Measurements from ENCODE around the gene NDUFAF4.
A peak's percentile ranks its signal among the peaks of the same experiment; 100 is the strongest.
"Not testable (repeated sequence)": the region's sequence is repeated elsewhere in the genome, so short reads cannot be mapped to it uniquely, and the experiment has no call there.

The NDUFAF4 gene

GRCh38 chr6:96917098-96917497 lies 19.4 kb upstream of the NDUFAF4 start:
- Mint-ChIP-seq H3K27ac (no peak overlapping the region), H3K4me1 (ENCODE audit: low read depth) (peaks cover 9% of the 10 kb centered on the region), H3K36me3 (ENCODE audit: low read depth) (no peaks in the 10 kb centered on the region), H3K4me3 (no peak overlapping the region), H3K27me3 (ENCODE audit: low read depth) (peaks cover 11% of the 10 kb centered on the region), H3K9me3 (no peaks in the 10 kb centered on the region)

- no peak overlapping the region for H3K27ac Mint-ChIP-seq
- H3K4me1 Mint-ChIP-seq (ENCODE audit: low read depth): no peaks in the 10 kb centered on the region
- no peaks in the 10 kb centered on the region for H3K9me3 Mint-ChIP-seq
- no peaks in the 10 kb centered on the region for H3K36me3 Mint-ChIP-seq (ENCODE audit: low read depth)
- no peak overlapping the region for H3K4me3 Mint-ChIP-seq
- peaks cover 13% of the 10 kb centered on the region for H3K27me3 Mint-ChIP-seq (ENCODE audit: low read depth)
These were observed 15.9 kb upstream of the NDUFAF4 start for GRCh38 chr6:96913621-96914020.

GRCh38 chr6:96911751-96912150 lies 14.1 kb upstream of the NDUFAF4 start:
- Mint-ChIP-seq H3K27me3 (ENCODE audit: low read depth) (peaks cover 13% of the 10 kb centered on the region), H3K4me1 (ENCODE audit: low read depth) (peaks cover 6% of the 10 kb centered on the region), H3K27ac (no peak overlapping the region), H3K9me3 (no peaks in the 10 kb centered on the region), H3K36me3 (ENCODE audit: low read depth) (no peaks in the 10 kb centered on the region), H3K4me3 (no peak overlapping the region)

GRCh38 chr6:96911171-96911570 lies 13.5 kb upstream of the NDUFAF4 start:
- Mint-ChIP-seq H3K27me3 (ENCODE audit: low read depth) (peaks cover 13% of the 10 kb centered on the region), H3K4me1 (ENCODE audit: low read depth) (peaks cover 6% of the 10 kb centered on the region), H3K27ac (no peak overlapping the region), H3K36me3 (ENCODE audit: low read depth) (no peaks in the 10 kb centered on the region), H3K4me3 (no peak overlapping the region), H3K9me3 (no peaks in the 10 kb centered on the region)

GRCh38 chr6:96909811-96910210 lies 12.1 kb upstream of the NDUFAF4 start:
- no peaks in the 10 kb centered on the region for H3K36me3 Mint-ChIP-seq (ENCODE audit: low read depth)
- peaks cover 6% of the 10 kb centered on the region for H3K4me1 Mint-ChIP-seq (ENCODE audit: low read depth)
- peaks cover 10% of the 10 kb centered on the region for H3K27me3 Mint-ChIP-seq (ENCODE audit: low read depth)
- H3K27ac Mint-ChIP-seq: no peak overlapping the region
- no peak overlapping the region for H3K4me3 Mint-ChIP-seq
- H3K9me3 Mint-ChIP-seq: no peaks in the 10 kb centered on the region

GRCh38 chr6:96907498-96907897 lies 9.8 kb upstream of the NDUFAF4 start:
- H3K27me3 Mint-ChIP-seq (ENCODE audit: low read depth): peaks cover 8% of the 10 kb centered on the region
- no peaks in the 10 kb centered on the region for H3K36me3 Mint-ChIP-seq (ENCODE audit: low read depth)
- H3K9me3 Mint-ChIP-seq: no peaks in the 10 kb centered on the region
- peaks cover 6% of the 10 kb centered on the region for H3K4me1 Mint-ChIP-seq (ENCODE audit: low read depth)
- no peak overlapping the region for H3K27ac Mint-ChIP-seq
- no peak overlapping the region for H3K4me3 Mint-ChIP-seq

GRCh38 chr6:96900873-96901272 lies 3.2 kb upstream of the NDUFAF4 start:
- H3K36me3 Mint-ChIP-seq (ENCODE audit: low read depth): peaks cover 2% of the 10 kb centered on the region
- H3K9me3 Mint-ChIP-seq: no peaks in the 10 kb centered on the region
- H3K27me3 Mint-ChIP-seq (ENCODE audit: low read depth): peaks cover 12% of the 10 kb centered on the region
- H3K27ac Mint-ChIP-seq: no peak overlapping the region
- peaks cover 15% of the 10 kb centered on the region for H3K4me1 Mint-ChIP-seq (ENCODE audit: low read depth)
- H3K4me3 Mint-ChIP-seq: no peak overlapping the region

GRCh38 chr6:96899451-96899998 lies 1.8 kb upstream of the NDUFAF4 start:
- Mint-ChIP-seq H3K4me3 (no peak overlapping the region), H3K27me3 (ENCODE audit: low read depth) (peaks cover 12% of the 10 kb centered on the region), H3K36me3 (ENCODE audit: low read depth) (peaks cover 5% of the 10 kb centered on the region), H3K27ac (no peak overlapping the region), H3K9me3 (no peaks in the 10 kb centered on the region), H3K4me1 (ENCODE audit: low read depth) (peaks cover 18% of the 10 kb centered on the region)

GRCh38 chr6:96899019-96899418 lies 1.3 kb upstream of the NDUFAF4 start:
- Mint-ChIP-seq H3K9me3 (no peaks in the 10 kb centered on the region), H3K4me1 (ENCODE audit: low read depth) (peaks cover 18% of the 10 kb centered on the region), H3K4me3 (no peak overlapping the region), H3K36me3 (ENCODE audit: low read depth) (peaks cover 8% of the 10 kb centered on the region), H3K27me3 (ENCODE audit: low read depth) (peaks cover 12% of the 10 kb centered on the region), H3K27ac (peak overlapping the region; percentile 85)

- Mint-ChIP-seq H3K4me1 (ENCODE audit: low read depth) (peaks cover 18% of the 10 kb centered on the region), H3K36me3 (ENCODE audit: low read depth) (peaks cover 9% of the 10 kb centered on the region), H3K4me3 (peak overlapping the region; percentile 85), H3K9me3 (no peaks in the 10 kb centered on the region), H3K27me3 (ENCODE audit: low read depth) (peaks cover 12% of the 10 kb centered on the region), H3K27ac (peak overlapping the region; percentile 96)
These were observed 655 bp upstream of the NDUFAF4 start for GRCh38 chr6:96898241-96898851.

- Mint-ChIP-seq H3K27ac (no peak overlapping the region), H3K4me1 (ENCODE audit: low read depth) (peaks cover 7% of the 10 kb centered on the region), H3K4me3 (no peak overlapping the region), H3K9me3 (no peaks in the 10 kb centered on the region), H3K36me3 (ENCODE audit: low read depth) (peaks cover 18% of the 10 kb centered on the region), H3K27me3 (ENCODE audit: low read depth) (no peaks in the 10 kb centered on the region)
These were observed 8.5 kb downstream of the NDUFAF4 start for GRCh38 chr6:96889146-96889545.

- Mint-ChIP-seq H3K4me3 (no peak overlapping the region), H3K9me3 (no peaks in the 10 kb centered on the region), H3K27ac (no peak overlapping the region), H3K36me3 (ENCODE audit: low read depth) (peaks cover 15% of the 10 kb centered on the region), H3K27me3 (ENCODE audit: low read depth) (no peaks in the 10 kb centered on the region), H3K4me1 (ENCODE audit: low read depth) (peaks cover 8% of the 10 kb centered on the region)
These were observed 8.9 kb downstream of the NDUFAF4 start for GRCh38 chr6:96888745-96889144.

GRCh38 chr6:96886519-96886918 lies 11.2 kb downstream of the NDUFAF4 start:
- Mint-ChIP-seq H3K36me3 (ENCODE audit: low read depth) (peaks cover 13% of the 10 kb centered on the region), H3K4me1 (ENCODE audit: low read depth) (peaks cover 9% of the 10 kb centered on the region), H3K27ac (no peak overlapping the region), H3K9me3 (no peaks in the 10 kb centered on the region), H3K4me3 (no peak overlapping the region), H3K27me3 (ENCODE audit: low read depth) (no peaks in the 10 kb centered on the region)

- not testable (repeated sequence) for H3K36me3 Mint-ChIP-seq (ENCODE audit: low read depth); H3K27me3 Mint-ChIP-seq (ENCODE audit: low read depth); H3K9me3 Mint-ChIP-seq; H3K4me1 Mint-ChIP-seq (ENCODE audit: low read depth)
- peak overlapping the region; percentile 72 for H3K27ac Mint-ChIP-seq
- H3K4me3 Mint-ChIP-seq: peak overlapping the region; percentile 12
These were observed 12.5 kb downstream of the NDUFAF4 start for GRCh38 chr6:96885187-96885631.

- Mint-ChIP-seq H3K4me1 (ENCODE audit: low read depth) (no peaks in the 10 kb centered on the region), H3K27me3 (ENCODE audit: low read depth) (peaks cover 7% of the 10 kb centered on the region), H3K27ac (no peak overlapping the region), H3K4me3 (no peak overlapping the region), H3K9me3 (no peaks in the 10 kb centered on the region), H3K36me3 (ENCODE audit: low read depth) (no peaks in the 10 kb centered on the region)
These were observed 19.5 kb downstream of the NDUFAF4 start for GRCh38 chr6:96878143-96878542.
